ENCODE measurements around the gene TUBGCP2. TPM values are rescaled to one million over a fixed set of nuclear protein-coding genes. Genes with fewer than 3 reads are reported as not detected.
A peak's percentile ranks its signal among the peaks of the same experiment; 100 is the strongest.

TUBGCP2 gene
- total RNA-seq, 1 experiment from 2014 or later: 33.1 TPM

DNA sequence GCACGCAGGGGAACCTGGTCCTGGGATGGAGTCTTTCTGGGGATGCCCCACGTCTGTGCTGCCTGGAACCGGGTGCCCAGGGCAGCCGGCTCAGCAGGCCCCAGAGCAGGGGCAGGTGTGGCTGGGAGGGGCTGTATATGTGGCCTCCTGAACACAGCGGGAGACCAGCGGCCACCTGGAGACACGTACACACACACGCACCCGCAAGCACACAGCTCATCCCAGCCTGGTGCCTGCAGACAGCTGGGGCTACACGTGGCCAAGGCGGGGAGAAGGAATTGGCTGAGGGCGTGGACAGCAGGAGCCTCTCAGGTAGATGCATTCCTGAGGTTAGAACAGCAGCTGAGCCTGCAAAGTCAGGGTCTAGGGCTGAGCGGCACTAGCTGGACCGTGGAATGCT lies 46.0 kb downstream of the TUBGCP2 start:
- no peak for DNase-seq (ENCODE audit: low read depth, low spot score)
- in situ Hi-C loops (cut with HindIII; ENCODE audit: low pct_unique_long_range_greater_than_20kb, low sequenced_read_pairs): no loop called here

DNA sequence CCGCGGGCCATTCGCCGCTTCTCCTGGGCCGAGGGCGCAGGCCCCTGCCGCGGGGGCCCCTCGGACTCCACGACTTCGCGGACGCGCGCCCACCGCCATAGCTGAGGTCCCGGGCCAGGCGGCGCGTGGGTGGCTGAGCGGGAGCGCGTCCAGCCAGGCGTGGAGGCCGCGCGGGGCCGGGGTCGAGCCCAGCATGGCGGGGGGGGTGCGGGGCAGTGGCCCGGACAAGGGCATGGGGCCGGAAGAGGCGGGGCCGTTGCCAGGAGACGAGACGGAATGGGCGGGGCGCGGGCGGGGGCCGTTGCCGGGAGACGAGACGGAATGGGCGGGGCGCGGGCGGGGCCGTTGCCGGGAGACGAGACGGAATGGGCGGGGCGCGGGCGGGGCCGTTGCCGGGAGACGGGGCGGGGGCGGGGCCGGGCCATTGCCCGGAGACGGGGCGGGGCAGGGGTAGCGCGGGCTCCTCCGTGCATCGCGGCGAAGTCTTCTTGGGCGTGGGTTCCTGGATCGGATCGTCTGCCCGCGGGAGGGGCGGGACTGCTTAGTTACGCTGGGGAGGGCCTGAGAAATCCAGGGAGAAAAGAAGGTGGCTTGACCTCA lies 46.8 kb downstream of the TUBGCP2 start:
- DNase-seq (ENCODE audit: low read depth, low spot score): peak; percentile 68
- in situ Hi-C loops (cut with HindIII; ENCODE audit: low pct_unique_long_range_greater_than_20kb, low sequenced_read_pairs): no loop called here

GRCh38 chr10:133260895-133261725 lies 47.6 kb downstream of the TUBGCP2 start:
- peak; percentile 26 for DNase-seq (ENCODE audit: low read depth, low spot score)
- in situ Hi-C loops (cut with HindIII; ENCODE audit: low pct_unique_long_range_greater_than_20kb, low sequenced_read_pairs): no loop called here

DNA sequence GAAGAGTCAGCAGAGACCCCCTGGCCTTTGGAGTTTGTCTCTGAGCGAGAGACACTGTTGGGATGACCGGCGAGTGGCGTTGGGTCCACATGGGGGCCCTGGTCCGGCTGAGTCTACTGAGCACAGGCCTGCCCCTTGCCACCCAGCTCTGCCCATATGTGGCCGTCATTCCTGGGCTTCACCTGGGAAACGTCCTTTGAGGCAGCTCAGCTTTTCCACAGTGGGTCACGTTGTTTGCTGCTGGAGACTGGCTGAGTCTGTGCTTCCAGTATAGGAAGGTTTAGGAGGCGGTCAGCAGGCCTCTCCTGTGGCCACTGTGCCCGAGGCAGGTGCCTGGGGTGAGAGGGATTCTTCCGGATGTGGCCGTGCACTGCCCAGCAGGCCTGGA lies 49.1 kb downstream of the TUBGCP2 start:
- in situ Hi-C loops (cut with HindIII; ENCODE audit: low pct_unique_long_range_greater_than_20kb, low sequenced_read_pairs): no loop called here
- no peak for DNase-seq (ENCODE audit: low read depth, low spot score)

DNA sequence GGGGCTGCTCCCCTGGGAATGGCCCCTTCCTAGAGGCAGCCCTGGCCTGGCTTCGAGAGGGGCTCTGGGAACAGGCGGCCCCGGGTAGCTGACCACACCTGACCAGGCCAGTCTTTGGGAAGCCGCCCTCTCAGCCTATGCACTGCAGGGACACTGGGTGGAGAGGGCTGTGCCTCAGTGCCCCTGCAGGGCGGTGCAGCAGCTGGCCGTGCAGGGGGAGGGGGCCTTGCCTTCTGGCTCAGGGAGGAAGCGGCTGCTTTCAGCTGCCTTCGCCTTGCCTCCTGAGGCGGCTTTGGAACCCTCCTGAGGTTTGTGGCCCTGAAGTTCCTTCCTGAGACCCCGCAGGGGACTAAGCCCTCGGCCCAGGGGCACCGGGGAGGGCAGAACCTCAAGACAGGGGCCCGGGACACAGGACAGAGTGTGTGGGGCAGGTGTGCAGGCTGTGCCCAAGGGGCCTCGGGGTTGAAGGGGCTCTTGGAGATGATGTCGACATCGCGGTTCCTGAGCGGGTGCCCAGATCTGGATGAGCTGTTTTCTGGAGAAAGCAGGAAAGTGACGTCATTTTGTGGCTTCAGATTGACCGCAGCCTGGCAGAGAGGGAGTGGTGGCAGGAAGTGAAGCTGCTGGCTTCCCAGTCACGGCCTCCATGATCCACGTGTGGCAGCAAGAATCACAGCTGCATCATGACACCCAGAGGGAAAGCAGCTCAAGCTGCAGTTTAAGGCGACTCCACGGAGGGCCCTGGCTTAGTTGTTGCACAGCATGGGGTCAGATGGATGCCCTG lies 49.7 kb downstream of the TUBGCP2 start:
- peak; percentile 93 for DNase-seq (ENCODE audit: low read depth, low spot score)
- in situ Hi-C loops (cut with HindIII; ENCODE audit: low pct_unique_long_range_greater_than_20kb, low sequenced_read_pairs): no loop called here

- in situ Hi-C loops (cut with HindIII; ENCODE audit: low pct_unique_long_range_greater_than_20kb, low sequenced_read_pairs): no loop called here
- no peak for DNase-seq (ENCODE audit: low read depth, low spot score)
Observed at GRCh38 chr10:133258066-133258817, 50.4 kb downstream of the TUBGCP2 start.

GRCh38 chr10:133257489-133258065 lies 51.1 kb downstream of the TUBGCP2 start:
- peak; percentile 48 for DNase-seq (ENCODE audit: low read depth, low spot score)
- in situ Hi-C loops (cut with HindIII; ENCODE audit: low pct_unique_long_range_greater_than_20kb, low sequenced_read_pairs): no loop called here

- in situ Hi-C loops (cut with HindIII; ENCODE audit: low pct_unique_long_range_greater_than_20kb, low sequenced_read_pairs): no loop called here
- DNase-seq (ENCODE audit: low read depth, low spot score): no peak
Observed at GRCh38 chr10:133255323-133255722, 53.3 kb downstream of the TUBGCP2 start.

- DNase-seq (ENCODE audit: low read depth, low spot score): no peak
- in situ Hi-C loops (cut with HindIII; ENCODE audit: low pct_unique_long_range_greater_than_20kb, low sequenced_read_pairs): no loop called here
Observed at GRCh38 chr10:133254421-133255120, 54.1 kb downstream of the TUBGCP2 start.

- no peak for DNase-seq (ENCODE audit: low read depth, low spot score)
- in situ Hi-C loops (cut with HindIII; ENCODE audit: low pct_unique_long_range_greater_than_20kb, low sequenced_read_pairs): no loop called here
Observed at GRCh38 chr10:133253361-133253955, 55.2 kb downstream of the TUBGCP2 start.

- DNase-seq (ENCODE audit: low read depth, low spot score): no peak
- in situ Hi-C loops (cut with HindIII; ENCODE audit: low pct_unique_long_range_greater_than_20kb, low sequenced_read_pairs): no loop called here
Observed at GRCh38 chr10:133252223-133252552, 56.5 kb downstream of the TUBGCP2 start.

- no peak for DNase-seq (ENCODE audit: low read depth, low spot score)
- in situ Hi-C loops (cut with HindIII; ENCODE audit: low pct_unique_long_range_greater_than_20kb, low sequenced_read_pairs): no loop called here
Observed at GRCh38 chr10:133251388-133252222, 57.1 kb downstream of the TUBGCP2 start.

DNA sequence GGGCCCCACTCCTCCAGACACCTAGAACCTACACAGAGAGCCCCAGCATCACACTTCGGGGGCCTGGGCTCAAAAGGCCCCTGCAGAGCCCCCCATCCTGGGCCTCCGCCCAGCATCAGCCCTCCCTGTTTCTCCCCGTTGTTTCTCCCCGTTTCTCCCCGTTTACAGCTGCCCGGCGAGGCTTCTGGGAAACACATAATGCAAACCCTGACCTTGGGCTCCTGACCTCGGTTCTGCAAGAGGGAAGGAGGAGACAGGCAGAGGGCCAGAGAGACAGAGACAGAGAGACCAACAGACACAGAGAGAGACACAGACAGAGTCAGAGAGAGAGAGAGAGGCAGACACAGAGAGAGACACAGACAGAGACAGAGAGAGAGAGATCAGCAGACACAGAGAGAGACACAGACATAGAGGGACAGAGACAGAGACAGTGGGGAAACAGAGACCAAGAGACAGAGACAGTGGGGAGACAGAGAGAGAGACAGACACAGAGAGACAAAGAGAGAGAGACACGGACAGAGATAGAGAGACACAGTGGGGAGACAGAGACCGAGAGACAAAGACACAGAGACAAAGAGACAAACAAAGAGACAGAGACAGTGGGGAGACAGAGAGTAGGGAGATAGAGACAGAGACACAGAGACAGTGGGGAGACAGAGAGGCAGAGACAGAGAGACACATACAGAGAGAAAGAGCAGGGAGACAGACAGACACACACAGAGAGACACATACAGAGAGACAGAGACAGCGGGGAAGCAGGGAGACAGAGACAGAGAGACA lies 58.5 kb downstream of the TUBGCP2 start:
- in situ Hi-C loops (cut with HindIII; ENCODE audit: low pct_unique_long_range_greater_than_20kb, low sequenced_read_pairs): no loop called here

DNA sequence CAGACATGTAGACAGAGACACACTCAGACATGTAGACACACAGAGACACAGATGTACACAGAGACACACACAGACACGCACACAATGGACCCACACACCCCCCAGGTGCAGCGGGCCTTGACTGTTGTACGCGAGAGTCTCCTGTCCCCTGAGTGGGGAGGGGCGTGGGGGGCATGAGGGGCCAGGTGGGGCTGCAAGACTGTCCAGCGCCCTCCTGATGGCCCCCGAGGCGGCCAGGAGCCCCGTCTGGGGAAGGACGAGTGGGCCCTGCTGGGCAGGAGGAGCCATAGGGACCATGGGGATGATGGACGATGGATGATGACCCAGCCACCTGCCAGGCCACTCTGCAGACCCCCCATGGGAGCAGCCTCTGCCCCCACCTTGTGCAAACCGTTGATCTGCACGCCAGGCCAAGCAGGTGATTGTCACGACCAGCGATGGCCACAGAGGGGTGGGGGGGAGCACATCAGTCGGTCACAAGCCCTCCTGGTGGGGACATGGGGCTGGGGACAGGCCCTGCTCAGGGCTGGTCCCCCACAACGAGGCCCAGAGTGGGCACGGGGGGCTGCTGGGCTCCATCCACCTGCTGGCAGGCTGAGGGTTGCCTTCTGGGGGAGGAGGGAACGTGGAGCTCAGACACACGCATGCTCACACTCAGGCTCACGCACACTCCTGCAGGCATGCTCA lies 59.4 kb downstream of the TUBGCP2 start:
- no peak for DNase-seq (ENCODE audit: low read depth, low spot score)
- in situ Hi-C loops (cut with HindIII; ENCODE audit: low pct_unique_long_range_greater_than_20kb, low sequenced_read_pairs): no loop called here

More for the DNA sequence above, 58.5 kb downstream of the TUBGCP2 start:
- DNase-seq (ENCODE audit: low read depth, low spot score): no peak

- DNase-seq (ENCODE audit: low read depth, low spot score): no peak
- in situ Hi-C loops (cut with HindIII; ENCODE audit: low pct_unique_long_range_greater_than_20kb, low sequenced_read_pairs): no loop called here
Observed at GRCh38 chr10:133248334-133248715, 60.3 kb downstream of the TUBGCP2 start.
